ES-I3 (cell line): ENCODE results near the gene ITPR3.

Source experiments
- H3K36me3 ChIP-seq: 2 replicates; pipeline ENCODE4 v1.6.1; 2013; ENCODE audit warnings: mild to moderate bottlenecking, low read length, control low read depth, moderate library complexity; ENCODE audit not compliant: insufficient read depth
- H3K4me1 ChIP-seq: 2 replicates; pipeline ENCODE4 v1.6.1; 2013; ENCODE audit warnings: mild to moderate bottlenecking, control low read depth, low read length; ENCODE audit not compliant: insufficient read depth
- H3K9ac ChIP-seq: 2 replicates; pipeline ENCODE4 v1.6.1; 2013; ENCODE audit warnings: low read depth, mild to moderate bottlenecking, low read length, moderate library complexity
- H3K9me3 ChIP-seq: 2 replicates; pipeline ENCODE4 v1.6.1; 2013; ENCODE audit warnings: mild to moderate bottlenecking, low read length, moderate library complexity; ENCODE audit not compliant: control insufficient read depth, insufficient read depth

Gene ITPR3

GRCh38 chr6:33631971-33632557 lies 10.9 kb downstream of the ITPR3 start:
- H3K36me3 ChIP-seq, result no peaks in the 10 kb centered on the region
- no peaks in the 10 kb centered on the region for H3K9me3 ChIP-seq
- no peak overlapping the region for H3K9ac ChIP-seq
- H3K4me1 ChIP-seq, result peaks cover 25% of the 10 kb centered on the region

GRCh38 chr6:33632558-33633039 lies 11.5 kb downstream of the ITPR3 start:
- Histone ChIP-seq H3K9ac (peak overlapping the region; percentile 54; the same call in 1 of the 2 replicates), H3K36me3 (no peaks in the 10 kb centered on the region), H3K4me1 (peaks cover 20% of the 10 kb centered on the region), H3K9me3 (no peaks in the 10 kb centered on the region)

- Histone ChIP-seq H3K9ac (peak overlapping the region; percentile 54; the same call in 1 of the 2 replicates), H3K36me3 (no peaks in the 10 kb centered on the region), H3K9me3 (no peaks in the 10 kb centered on the region), H3K4me1 (peaks cover 17% of the 10 kb centered on the region)
Observed at GRCh38 chr6:33633084-33633461, 12.0 kb downstream of the ITPR3 start.

- Histone ChIP-seq H3K9ac (peak overlapping the region; percentile 64), H3K4me1 (peaks cover 17% of the 10 kb centered on the region), H3K9me3 (no peaks in the 10 kb centered on the region), H3K36me3 (no peaks in the 10 kb centered on the region)
Observed at GRCh38 chr6:33633462-33634158, 12.5 kb downstream of the ITPR3 start.

- H3K9ac ChIP-seq, result peak overlapping the region; percentile 64
- H3K4me1 ChIP-seq, result peaks cover 17% of the 10 kb centered on the region
- H3K36me3 ChIP-seq, result no peaks in the 10 kb centered on the region
- no peaks in the 10 kb centered on the region for H3K9me3 ChIP-seq
Observed at GRCh38 chr6:33634161-33634727, 13.1 kb downstream of the ITPR3 start.

GRCh38 chr6:33634946-33635345 lies 13.8 kb downstream of the ITPR3 start:
- Histone ChIP-seq H3K4me1 (peaks cover 17% of the 10 kb centered on the region), H3K9ac (no peak overlapping the region), H3K9me3 (no peaks in the 10 kb centered on the region), H3K36me3 (no peaks in the 10 kb centered on the region)

- Histone ChIP-seq H3K9ac (no peak overlapping the region), H3K9me3 (no peaks in the 10 kb centered on the region), H3K36me3 (0 out of 2 replicates have a peak, but pooled peaks cover 4% of the 10 kb centered on the region), H3K4me1 (peaks cover 13% of the 10 kb centered on the region)
Observed at GRCh38 chr6:33636655-33637054, 15.5 kb downstream of the ITPR3 start.

GRCh38 chr6:33638556-33638955 lies 17.4 kb downstream of the ITPR3 start:
- Histone ChIP-seq H3K36me3 (0 out of 2 replicates have a peak, but pooled peaks cover 4% of the 10 kb centered on the region), H3K4me1 (peaks cover 8% of the 10 kb centered on the region), H3K9me3 (no peaks in the 10 kb centered on the region), H3K9ac (no peak overlapping the region)

GRCh38 chr6:33639559-33639958 lies 18.4 kb downstream of the ITPR3 start:
- Histone ChIP-seq H3K9ac (no peak overlapping the region), H3K9me3 (no peaks in the 10 kb centered on the region), H3K4me1 (peaks cover 8% of the 10 kb centered on the region), H3K36me3 (0 out of 2 replicates have a peak, but pooled peaks cover 4% of the 10 kb centered on the region)

- Histone ChIP-seq H3K9ac (no peak overlapping the region), H3K9me3 (no peaks in the 10 kb centered on the region), H3K36me3 (0 out of 2 replicates have a peak, but pooled peaks cover 4% of the 10 kb centered on the region), H3K4me1 (peaks cover 2% of the 10 kb centered on the region)
Observed at GRCh38 chr6:33640361-33640760, 19.2 kb downstream of the ITPR3 start.

- Histone ChIP-seq H3K9ac (no peak overlapping the region), H3K9me3 (no peaks in the 10 kb centered on the region), H3K4me1 (no peaks in the 10 kb centered on the region; the same call in 1 of the 2 replicates), H3K36me3 (0 out of 2 replicates have a peak, but pooled peaks cover 4% of the 10 kb centered on the region)
Observed at GRCh38 chr6:33641144-33641543, 20.0 kb downstream of the ITPR3 start.

GRCh38 chr6:33641602-33642001 lies 20.5 kb downstream of the ITPR3 start:
- no peak overlapping the region for H3K9ac ChIP-seq
- H3K9me3 ChIP-seq, result no peaks in the 10 kb centered on the region
- H3K36me3 ChIP-seq, result 0 out of 2 replicates have a peak, but pooled peaks cover 4% of the 10 kb centered on the region

GRCh38 chr6:33642897-33643296 lies 21.8 kb downstream of the ITPR3 start:
- Histone ChIP-seq H3K9me3 (no peaks in the 10 kb centered on the region), H3K4me1 (no peaks in the 10 kb centered on the region; the same call in 1 of the 2 replicates), H3K9ac (no peak overlapping the region), H3K36me3 (peaks cover 8% of the 10 kb centered on the region; the same call in 1 of the 2 replicates)

More at GRCh38 chr6:33641602-33642001, 20.5 kb downstream of the ITPR3 start:
- H3K4me1 ChIP-seq, result no peaks in the 10 kb centered on the region; the same call in 1 of the 2 replicates

GRCh38 chr6:33651403-33651802 lies 30.3 kb downstream of the ITPR3 start:
- Histone ChIP-seq H3K4me1 (peaks cover 3% of the 10 kb centered on the region; the same call in 1 of the 2 replicates), H3K36me3 (peaks cover 4% of the 10 kb centered on the region; the same call in 1 of the 2 replicates), H3K9ac (no peak overlapping the region), H3K9me3 (no peaks in the 10 kb centered on the region)
